Measurements from ENCODE around the gene ASRGL1. TPM values are rescaled to one million over a fixed set of nuclear protein-coding genes. Genes with fewer than 3 reads are reported as not detected.

The ASRGL1 gene
- total RNA-seq: 1 to 10 TPM; 2.1 to 4.3 TPM

GRCh38 chr11:62337303-62338181, at the start of gene ASRGL1:
Gene ASRGL1, plus strand, starts transcription at chr11:62337448. Its CDS starts 530 bp downstream, at chr11:62337978.

GRCh38 chr11:62298975-62299374, 38.3 kb upstream of the ASRGL1 start, which contains the start of gene SCGB1D4:
Gene SCGB1D4, minus strand, starts transcription at chr11:62299075. Its CDS starts 65 bp downstream, at chr11:62299010.

GRCh38 chr11:62418733-62419132, 81.5 kb downstream of the ASRGL1 start, which contains the start of gene SCGB1A1:
Gene SCGB1A1, plus strand, starts transcription at chr11:62419033. Its CDS starts 63 bp downstream, at chr11:62419096.

Other genes with a start within 250 kb of the ASRGL1 start
- 100 to 1,000 TPM in 1 of 2 donors, 10 to 100 TPM in 1; 93.9 to 129 TPM for gene INCENP, start 213.4 kb upstream of the ASRGL1 start, total RNA-seq
- not detected for gene SCGB1D1, start 147.2 kb upstream of the ASRGL1 start, total RNA-seq
- not detected for gene SCGB2A1, start 128.8 kb upstream of the ASRGL1 start, total RNA-seq
- gene SCGB1D2, start 95.2 kb upstream of the ASRGL1 start, total RNA-seq: not detected
- not detected for gene SCGB2A2, start 67.3 kb upstream of the ASRGL1 start, total RNA-seq
- not detected for gene SCGB1D4, start 38.4 kb upstream of the ASRGL1 start, total RNA-seq
- gene SCGB1A1, start 81.6 kb downstream of the ASRGL1 start, total RNA-seq: not detected
- gene AHNAK, start 209.4 kb downstream of the ASRGL1 start, total RNA-seq: 100 to 1,000 TPM; 261 to 266 TPM
- gene EEF1G, start 236.4 kb downstream of the ASRGL1 start, total RNA-seq: 100 to 1,000 TPM; 357 to 708 TPM

All from melanocyte of skin (primary cell).